HG03521 (cell line): ENCODE measurements around the gene NXPH4.

Experiments
- ATAC-seq: cut with Tn5 transposase; IDR thresholded peaks from one replicate; pipeline ENCODE4 v1.9.1; 2021; ENCODE audit warnings: mild to moderate bottlenecking, moderate library complexity; ENCODE audit not compliant: unreplicated experiment

The NXPH4 gene

DNA sequence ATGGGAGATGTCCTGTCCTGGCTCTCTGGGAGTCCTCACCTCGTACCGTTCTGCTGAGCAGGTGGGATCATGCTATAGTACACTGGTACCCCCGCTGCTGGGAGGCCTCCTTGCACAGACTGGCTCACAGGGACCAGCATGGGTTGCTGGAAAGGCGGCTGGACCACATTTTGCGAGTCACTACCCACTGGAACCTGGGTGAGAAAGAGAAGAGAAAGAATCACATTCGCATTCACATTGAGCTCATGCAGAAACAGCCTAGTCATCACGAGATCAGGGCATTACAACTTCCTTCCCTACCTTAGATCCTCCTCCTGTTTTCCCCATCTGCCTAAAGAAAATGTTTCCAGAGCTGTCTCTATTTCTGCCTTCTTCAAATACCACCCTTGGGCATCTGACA, 51.7 kb downstream of the NXPH4 start:
- ATAC-seq, result no peak

DNA sequence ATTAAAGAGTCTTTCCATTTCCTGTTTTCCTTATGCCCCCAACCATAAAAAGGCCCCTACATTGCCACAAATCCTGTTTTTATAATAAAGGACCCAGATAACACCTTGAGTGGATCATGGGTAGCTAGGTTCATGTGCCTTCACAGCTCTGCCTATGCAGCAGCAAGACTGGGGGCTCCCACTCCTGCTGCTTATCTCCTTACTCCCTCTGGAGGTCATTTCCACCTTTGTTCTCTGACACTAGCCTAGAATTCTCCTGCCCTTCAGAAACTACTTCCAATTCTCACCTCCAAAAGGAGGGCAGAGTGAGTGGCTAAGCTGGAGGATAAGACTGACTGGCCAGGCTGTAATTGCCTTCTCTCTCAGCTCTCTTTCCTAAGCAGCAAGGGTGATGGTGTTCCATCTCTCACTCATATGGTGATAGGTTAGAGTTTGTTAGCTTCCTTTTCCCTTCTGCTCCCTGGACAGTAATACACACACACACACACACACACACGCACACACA, 54.4 kb downstream of the NXPH4 start:
- ATAC-seq, result no peak

DNA sequence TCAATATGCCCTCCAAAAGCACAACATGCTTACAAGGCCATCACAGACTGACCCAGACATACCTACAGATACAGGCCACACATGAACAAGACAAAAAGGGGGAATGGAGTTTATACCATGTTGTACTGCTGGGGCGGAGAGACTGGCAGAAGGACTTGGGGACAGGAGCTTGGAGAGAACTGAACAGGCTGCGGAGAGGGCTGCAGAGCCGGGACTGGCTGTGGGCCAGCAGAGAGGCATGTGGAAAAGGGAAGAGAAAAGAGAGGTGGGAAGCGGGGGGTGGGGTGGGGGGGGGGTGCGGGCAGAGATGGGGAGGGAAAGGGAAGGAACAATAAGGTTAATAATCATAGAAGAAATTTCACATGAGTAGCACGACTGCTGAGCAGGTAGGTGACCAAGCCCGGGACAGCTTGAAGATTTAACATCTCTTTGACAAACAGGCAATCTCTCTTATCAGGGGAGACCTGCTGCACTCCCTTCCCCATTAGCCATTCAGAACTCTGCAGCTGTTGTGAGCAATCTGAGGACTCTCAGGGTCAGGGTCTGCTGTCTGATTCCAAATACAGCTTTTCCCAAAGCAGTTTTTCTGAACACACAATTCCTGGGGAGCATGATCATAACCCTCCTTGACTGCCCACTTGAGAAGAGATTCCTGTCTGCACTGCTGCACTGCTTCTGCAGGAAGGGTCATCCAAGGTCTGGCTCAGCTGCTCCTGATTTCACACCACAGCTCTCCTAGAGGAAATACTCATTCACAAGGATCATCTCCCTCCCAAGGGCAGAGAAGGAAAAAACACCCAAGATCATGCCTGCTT, 56.0 kb downstream of the NXPH4 start:
- no peak for ATAC-seq

DNA sequence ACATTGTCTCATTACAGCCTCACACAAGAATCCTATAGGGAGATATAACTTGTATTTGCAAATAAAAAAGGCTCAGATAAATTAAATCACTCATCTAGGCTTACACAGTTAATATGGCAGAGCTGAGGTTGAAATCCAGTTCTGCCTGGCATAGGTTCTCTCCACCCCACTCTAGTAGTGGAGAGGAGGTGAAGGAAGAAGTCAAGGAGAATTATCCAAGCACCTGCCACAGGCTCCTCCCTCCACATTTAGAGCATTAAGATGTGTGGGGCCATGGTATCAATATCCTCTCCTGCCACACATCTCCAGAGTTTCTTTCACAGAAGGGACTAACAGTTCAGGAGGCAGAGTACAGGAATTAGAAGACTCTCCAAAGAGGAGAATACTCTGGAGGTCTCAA, 56.9 kb downstream of the NXPH4 start:
- ATAC-seq, result no peak
